SW480 (cell line): ENCODE results near the gene DAG1.

ENCODE experiments used
- DNase-seq: peaks from one replicate; pipeline ENCODE4 v3.0.0-alpha.2; 2016; ENCODE audit warnings: low spot score

DAG1 gene

DNA sequence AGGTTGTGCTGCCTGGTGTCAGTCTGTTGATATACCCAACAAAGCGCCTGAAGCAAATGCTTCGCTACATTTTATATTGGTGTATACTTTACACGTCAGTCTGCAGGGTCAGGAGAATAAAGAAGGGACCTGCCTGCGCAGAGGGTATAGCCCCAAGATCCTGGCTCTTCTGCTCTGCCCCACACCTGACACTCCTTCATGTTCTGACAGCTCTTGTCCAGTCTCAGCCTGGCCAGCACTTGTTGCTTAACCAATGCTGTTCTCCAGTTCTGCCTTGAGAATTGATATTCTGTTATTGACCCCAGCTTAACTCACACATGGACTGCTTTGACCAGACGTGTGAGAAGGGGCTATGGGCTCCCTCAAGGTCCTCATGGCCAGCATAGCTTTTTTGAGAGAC lies 48.4 kb downstream of the DAG1 start:
- no peak for DNase-seq

DNA sequence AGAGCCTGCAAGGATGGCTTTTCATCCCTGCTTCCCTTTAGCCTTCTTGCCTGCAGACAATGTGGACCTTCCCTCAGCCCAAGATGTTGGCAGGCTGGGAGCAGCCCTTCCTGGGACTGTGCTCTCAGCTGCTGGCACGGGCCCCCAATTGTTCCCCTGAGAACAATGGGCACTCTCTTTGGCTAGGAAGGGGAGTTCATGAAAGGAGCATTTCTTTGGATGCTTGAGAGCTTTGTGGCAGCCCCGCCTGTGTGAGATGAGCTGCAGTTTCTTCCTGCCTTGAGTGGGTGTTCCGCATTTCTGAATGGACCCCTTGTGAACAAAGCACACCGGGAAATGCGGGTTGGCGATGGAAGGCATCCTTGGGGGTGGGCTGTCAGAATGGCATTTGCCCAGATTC lies 49.2 kb downstream of the DAG1 start:
- peak; percentile 45 for DNase-seq

DNA sequence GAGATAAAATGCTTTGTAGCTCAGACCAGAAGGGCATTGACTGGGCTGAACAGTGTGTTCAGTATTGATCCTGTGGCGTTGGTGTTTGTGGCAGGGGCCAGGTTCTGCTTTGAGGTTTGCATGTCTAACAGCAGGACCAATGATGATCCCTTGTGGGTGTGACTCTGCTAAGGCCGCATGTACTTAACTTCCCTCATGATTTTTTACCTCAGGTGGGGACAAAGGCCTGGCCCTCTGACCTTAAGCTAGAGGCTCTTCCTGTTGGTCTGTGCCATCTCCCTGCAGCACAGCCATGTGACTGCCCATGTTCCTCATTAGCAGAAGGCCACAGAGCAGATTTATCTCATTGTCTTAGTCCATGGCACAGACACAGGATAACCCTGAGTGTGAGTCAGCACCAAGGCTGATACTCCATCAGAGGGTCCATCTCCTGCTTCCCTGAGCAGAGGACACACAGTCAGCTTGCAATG lies 49.9 kb downstream of the DAG1 start:
- DNase-seq, result no peak

DNA sequence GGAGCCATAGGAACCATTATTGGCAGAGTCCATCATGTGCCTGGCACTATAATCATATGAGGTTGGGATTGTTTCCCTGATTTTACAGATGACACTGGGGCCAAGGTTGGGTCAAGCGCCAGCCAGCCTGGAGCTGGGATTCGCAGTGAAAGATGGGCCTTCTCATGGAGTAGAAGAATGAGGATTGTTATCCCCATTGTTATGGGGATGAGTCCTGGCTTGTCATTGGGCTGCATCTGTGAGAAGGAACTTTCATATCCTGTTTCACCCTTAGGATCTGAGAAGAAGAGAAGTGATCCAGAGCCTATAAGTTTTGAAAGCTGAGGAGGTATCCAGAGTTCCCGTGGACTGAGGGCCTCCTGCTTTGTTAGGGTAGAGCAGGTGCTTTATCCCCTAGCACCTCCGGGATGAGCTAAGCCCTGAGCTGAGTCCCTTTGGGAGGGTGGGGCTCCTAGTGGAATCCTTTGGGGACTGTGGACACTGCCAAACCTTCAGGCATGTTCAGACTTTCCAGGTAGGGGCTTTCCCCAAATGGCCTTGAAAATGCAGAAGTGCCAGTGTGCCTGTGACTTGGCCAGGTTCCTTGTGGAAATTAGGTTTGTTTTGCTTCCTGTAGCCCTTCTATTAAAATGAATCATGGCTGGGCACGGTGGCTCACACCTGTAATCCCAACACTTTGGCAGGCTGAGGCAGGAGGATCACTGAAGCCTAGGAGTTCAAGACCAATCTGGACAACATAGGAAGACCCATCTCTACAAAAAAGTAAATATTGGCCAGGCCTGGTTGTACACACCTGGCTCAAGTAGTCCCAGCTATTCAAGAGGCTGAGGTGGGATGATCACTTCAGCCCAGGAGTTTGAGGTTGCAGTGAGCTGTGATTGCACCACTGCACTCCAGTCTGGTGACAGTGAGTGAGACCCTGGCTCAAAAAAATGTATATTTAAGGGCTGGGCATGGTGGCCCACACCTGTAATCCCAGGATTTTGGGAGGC lies 54.0 kb downstream of the DAG1 start:
- DNase-seq, result no peak

DNA sequence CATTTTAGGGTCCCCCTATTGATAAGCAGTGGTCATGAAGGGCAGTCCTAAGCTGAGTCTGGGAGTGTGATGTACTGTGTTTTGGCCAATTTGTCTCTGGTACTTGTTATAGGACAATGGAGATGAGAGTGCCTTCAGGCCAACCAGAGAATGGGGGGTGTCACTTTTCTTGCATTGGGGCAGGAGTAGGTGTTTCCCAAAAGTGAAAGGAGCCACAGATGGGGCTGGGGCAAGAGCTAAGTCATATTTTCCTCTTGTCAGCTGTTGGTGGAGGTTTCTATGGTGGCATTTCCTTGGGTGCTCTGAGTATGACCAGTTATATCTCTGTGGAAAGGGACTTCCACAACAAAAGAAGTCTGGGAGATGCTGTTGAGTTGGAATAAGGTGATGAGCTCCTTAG lies 59.5 kb downstream of the DAG1 start:
- no peak for DNase-seq

DNA sequence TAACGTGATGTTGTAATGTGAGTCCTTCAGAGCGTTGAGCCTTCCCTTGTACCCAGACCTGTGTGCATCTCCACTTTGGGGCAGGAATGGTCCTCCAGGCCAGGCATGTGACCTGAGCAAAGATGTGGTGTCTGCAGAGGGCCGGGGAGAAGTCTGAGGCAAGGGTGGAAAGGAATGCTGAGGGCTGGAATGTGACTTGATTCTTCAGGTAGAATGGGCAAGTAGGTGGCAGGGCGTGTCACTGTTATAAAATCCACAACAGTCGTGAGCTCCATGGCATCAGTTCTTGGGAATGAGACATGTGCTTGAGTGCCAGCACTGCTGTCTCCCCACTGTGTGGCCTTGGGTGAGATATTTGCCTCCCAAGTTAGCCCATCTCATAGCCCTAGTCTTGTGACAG lies 60.2 kb downstream of the DAG1 start:
- DNase-seq, result no peak

DNA sequence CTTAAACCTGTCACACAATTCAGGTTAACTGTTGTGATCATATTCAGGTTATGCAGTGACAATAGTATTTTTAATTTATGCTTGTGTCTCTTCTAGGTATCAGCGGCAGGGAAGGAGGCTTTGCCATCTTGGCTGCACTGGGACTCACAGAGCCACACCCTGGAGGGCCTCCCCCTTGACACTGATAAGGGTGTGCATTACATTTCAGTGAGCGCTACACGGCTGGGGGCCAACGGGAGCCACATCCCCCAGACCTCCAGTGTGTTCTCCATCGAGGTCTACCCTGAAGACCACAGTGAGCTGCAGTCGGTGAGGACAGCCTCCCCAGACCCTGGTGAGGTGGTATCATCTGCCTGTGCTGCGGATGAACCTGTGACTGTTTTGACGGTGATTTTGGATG lies 60.6 kb downstream of the DAG1 start:
- DNase-seq, result no peak

DNA sequence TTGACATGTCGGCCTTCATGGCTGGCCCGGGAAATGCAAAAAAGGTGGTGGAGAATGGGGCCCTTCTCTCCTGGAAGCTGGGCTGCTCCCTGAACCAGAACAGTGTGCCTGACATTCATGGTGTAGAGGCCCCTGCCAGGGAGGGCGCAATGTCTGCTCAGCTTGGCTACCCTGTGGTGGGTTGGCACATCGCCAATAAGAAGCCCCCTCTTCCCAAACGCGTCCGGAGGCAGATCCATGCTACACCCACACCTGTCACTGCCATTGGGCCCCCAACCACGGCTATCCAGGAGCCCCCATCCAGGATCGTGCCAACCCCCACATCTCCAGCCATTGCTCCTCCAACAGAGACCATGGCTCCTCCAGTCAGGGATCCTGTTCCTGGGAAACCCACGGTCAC lies 61.2 kb downstream of the DAG1 start:
- no peak for DNase-seq

DNA sequence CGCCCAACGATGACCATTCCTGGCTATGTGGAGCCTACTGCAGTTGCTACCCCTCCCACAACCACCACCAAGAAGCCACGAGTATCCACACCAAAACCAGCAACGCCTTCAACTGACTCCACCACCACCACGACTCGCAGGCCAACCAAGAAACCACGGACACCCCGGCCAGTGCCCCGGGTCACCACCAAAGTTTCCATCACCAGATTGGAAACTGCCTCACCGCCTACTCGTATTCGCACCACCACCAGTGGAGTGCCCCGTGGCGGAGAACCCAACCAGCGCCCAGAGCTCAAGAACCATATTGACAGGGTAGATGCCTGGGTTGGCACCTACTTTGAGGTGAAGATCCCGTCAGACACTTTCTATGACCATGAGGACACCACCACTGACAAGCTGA lies 61.6 kb downstream of the DAG1 start:
- DNase-seq, result no peak

DNA sequence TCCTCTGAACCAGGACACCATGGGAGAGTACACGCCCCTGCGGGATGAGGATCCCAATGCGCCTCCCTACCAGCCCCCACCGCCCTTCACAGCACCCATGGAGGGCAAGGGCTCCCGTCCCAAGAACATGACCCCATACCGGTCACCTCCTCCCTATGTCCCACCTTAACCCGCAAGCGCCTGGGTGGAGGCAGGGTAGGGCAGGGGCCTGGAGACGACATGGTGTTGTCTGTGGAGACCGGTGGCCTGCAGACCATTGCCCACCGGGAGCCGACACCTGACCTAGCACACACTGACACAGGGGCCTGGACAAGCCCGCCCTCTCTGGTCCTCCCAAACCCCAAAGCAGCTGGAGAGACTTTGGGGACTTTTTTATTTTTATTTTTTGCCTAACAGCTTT lies 63.0 kb downstream of the DAG1 start:
- no peak for DNase-seq

DNA sequence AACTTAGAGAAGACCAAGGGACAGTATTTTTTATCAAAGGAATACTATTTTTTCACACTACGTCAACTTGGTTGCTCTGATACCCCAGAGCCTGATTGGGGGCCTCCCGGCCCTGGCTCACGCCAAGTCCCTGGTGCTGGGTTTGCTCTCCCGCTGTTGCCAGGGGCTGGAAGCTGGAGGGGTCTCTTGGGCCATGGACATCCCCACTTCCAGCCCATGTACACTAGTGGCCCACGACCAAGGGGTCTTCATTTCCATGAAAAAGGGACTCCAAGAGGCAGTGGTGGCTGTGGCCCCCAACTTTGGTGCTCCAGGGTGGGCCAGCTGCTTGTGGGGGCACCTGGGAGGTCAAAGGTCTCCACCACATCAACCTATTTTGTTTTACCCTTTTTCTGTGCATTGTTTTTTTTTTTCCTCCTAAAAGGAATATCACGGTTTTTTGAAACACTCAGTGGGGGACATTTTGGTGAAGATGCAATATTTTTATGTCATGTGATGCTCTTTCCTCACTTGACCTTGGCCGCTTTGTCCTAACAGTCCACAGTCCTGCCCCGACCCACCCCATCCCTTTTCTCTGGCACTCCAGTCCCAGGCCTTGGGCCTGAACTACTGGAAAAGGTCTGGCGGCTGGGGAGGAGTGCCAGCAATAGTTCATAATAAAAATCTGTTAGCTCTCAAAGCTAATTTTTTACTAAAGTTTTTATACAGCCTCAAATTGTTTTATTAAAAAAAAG lies 63.9 kb downstream of the DAG1 start:
- no peak for DNase-seq

DNA sequence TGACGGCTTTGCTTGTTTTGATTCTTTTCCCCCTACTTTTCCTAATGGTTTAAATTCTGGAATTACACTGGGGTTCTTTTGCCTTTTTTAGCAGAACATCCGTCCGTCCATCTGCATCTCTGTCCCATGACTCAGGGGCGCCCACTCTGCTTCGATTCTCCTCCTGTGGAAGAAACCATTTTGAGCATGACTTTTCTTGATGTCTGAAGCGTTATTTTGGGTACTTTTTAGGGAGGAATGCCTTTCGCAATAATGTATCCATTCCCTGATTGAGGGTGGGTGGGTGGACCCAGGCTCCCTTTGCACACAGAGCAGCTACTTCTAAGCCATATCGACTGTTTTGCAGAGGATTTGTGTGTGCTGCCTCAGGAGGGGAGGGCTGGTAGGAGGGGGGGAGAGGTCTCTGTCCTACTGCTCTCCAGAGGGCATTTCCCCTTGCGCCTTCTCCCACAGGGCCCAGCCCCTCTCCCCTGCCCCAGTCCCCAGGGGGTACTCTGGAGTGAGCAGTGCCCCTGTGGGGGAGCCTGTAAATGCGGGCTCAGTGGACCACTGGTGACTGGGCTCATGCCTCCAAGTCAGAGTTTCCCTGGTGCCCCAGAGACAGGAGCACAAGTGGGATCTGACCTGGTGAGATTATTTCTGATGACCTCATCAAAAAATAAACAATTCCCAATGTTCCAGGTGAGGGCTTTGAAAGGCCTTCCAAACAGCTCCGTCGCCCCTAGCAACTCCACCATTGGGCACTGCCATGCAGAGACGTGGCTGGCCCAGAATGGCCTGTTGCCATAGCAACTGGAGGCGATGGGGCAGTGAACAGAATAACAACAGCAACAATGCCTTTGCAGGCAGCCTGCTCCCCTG lies 64.7 kb downstream of the DAG1 start:
- DNase-seq, result no peak

DNA sequence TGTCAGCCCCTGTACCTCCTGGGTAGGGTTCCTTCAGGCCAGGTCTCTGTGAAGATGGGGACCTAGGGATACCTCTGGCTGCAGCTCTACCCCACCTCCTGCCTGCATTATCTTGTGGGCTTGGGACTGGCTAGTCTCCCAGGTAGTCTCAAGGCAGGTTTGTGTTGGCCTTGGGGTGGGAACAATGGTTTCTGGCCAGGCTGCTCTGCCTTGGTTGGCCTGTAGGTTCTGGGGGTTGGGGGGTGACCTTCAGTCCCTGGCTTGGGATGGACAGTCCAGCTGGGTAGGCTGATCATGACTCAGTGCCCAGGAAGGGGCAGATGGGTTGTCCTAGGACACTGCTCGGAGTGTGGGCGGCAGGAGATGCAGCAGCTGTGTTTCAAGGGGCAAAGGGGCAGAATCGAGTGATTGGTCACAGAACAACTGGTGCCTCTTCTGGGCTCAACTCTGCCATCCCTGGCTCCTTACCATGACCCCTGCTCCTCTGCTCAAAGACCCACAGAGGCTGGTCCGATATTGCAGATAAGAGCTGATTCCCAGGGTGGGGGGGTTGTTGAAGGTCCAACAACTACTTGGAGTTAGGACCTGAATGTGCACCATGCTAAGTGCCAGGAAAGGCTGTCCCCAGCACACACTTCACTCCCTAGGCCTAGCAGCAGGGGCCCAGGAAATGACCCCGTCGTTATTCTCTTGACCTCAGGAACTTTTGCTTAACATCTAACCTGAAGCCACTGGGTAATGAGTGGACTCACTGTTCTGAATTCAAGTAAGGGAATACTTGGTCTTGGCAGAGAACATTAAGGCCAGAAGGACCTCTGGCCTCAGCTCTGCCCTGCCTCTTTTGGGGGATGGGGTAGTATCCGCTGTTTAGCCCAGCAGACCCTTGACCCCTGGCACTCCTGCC lies 66.2 kb downstream of the DAG1 start:
- DNase-seq, result no peak

DNA sequence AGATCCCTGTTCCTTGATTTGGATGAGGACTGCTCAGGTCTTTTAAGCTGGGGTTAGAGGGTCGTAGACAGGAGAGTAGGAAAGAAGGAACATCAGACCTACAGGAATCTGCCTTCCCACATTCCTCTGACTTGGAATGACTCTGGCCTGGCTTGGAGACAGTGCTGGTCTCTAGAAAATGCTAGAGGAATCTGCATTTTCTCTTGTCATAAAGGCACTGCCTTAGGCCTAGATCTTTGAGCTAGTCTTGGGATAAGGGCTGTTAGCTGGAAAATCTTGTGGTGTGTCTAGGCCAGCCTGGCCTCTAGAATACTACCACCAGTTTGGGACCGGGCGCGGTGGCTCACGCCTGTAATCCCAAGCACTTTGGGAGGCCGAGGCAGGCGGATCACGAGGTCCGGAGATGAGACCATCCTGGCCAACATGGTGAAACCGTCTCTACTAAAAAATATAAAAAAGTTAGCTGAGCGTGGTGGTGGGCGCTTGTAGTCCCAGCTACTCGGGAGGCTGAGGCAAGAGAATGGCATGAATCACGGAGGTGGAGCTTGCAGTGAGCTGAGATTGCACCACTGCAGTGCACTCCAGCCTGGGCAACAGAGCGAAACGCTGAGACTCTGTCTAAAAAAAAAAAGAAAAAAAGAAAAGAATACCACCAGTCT lies 66.9 kb downstream of the DAG1 start:
- no peak for DNase-seq

DNA sequence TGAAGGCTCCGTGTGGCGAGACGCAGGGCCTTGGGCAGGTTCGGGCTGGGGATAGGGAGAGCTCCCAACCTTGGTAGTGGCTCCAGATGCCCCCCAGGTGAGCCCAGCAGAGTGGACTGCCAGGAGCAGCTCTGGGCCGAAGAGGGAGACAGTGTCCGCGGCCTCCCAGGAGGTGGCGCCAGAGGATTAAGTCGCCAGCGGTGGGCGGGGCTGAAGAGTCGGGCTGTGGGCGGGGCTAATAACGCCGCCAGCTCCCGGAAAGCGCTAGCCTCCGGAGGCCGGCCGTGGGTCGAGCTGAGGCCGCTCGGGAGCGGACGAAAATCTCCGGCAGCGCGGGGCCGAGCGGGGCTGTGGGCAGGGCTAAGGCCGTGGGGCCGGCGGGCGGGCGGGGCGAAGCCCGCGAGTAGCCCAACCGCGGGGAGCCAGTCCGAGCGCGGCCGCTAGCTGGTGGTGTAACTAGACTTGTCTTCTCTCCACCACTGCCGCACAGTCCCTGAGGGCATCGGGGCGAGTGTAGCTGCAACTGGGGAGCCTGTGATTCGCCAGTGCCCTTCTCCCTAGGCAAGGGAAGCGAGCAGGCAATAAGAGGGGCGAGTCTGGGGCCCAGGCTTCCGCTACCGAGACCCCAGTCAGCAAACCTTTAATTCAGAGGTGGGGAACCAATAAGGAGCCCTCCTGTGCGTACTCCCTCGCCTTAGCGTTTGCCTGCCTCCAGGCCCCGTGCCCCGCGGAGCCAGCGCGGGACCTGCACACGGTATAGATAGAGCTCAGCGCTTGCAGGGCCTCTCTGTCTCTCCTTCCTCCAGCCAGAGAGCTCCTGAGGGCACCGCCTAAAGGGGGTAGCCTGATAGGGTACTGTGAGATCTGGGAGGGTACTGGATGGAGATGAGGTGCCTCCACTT lies 69.8 kb downstream of the DAG1 start:
- DNase-seq, result peak; percentile 90

DNA sequence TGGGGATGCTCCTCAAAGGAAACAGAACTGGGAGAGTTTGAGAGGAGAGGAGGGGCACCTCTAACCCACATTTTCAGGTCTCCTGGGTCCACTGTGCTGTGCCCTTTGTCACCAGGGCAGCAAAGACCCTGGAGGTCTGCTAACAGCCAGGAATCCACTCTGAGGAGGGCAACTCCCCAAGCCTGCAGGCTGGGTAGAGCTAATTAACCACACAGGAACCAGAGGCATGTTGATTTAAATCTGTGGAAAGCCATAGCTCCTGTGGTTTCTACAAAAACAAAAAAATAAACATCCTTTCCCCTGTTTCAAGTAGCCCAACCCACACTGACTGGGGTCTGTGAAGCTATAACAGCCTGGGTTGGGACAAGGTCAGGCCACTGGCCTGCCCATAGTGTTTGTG lies 82.0 kb downstream of the DAG1 start:
- no peak for DNase-seq

DNA sequence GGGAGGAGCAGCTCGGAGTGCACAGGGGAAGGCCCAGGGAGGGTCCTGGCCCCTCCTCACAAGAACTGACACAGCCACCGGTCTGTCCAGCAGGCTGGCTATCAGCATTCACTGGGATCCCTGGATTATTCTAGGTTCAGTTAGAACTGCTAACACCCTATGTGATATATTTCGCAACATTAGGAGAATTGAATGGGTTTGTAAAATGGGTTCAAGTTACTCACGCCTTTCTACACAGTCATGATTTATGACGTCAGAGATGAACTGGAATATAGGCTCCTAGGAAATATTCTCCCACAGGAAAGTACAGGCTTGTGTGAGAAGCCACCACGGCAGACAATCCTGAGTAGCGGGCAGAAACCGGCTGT lies 83.2 kb downstream of the DAG1 start:
- no peak for DNase-seq

DNA sequence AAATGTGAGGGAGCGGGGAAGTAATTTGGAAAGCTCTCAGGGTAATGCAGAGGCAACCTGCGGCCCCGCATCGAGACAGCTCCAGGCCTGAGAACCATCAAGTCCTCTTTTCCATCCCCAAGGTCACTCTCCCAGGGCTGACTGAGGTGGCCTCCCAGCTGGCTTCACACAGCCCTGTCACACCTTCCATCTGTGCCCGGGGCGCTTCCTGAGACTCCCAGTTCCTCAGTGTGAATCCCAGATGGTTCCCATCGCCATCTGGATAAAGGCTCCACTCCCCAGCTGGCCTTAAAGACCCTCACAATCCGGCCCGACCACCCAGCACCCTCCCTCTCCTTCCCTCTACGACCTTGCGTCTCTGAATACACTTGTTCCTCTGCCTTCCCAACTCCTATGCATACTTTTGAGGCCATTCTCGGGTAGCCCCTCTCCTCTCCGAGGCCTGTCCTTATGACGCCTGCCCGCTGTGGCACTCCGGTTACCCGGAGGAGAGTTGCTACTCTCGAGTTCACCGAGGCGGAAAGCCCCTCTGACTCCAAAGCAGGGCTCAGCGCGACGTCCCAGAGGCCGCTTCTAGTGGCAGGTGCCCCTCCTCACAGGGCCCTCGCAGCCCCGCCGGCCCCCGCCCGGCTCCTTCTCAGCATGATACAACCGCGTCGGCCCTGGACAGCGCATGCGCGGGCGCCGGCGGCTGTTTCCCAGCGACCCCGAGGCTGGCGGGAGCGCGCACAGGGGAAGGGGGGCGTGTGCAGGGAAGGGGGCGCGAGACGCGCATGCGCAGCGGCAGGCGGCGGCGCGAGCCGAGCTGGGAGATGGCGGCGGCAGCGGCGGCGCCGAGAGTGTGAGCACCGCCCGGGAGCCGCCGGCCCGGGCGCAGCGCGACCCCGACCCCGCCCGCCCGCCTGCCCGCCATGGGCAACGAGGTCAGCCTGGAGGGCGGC lies 83.9 kb downstream of the DAG1 start, which contains the start of gene BSN:
TSS of gene BSN (plus strand) at position 786 of the 941 bp plus-strand sequence. CDS start at position 912, 126 bp downstream.
- peak; percentile 80 for DNase-seq
